Measurements from ENCODE around the gene RPL32.
A peak's percentile ranks its signal among the peaks of the same experiment; 100 is the strongest.

The RPL32 gene

GRCh38 chr3:12810013-12810780, 31.2 kb downstream of the RPL32 start:
- DNase-seq (peak; percentile 92 to 94), ATAC-seq (peak; percentile 97)
- Mint-ChIP-seq H3K27ac (peak overlapping the region; percentile 35 to 71), H3K27me3 (no peaks in the 10 kb centered on the region), H3K4me1 (peaks cover 8% of the 10 kb centered on the region), H3K9me3 (no peaks in the 10 kb centered on the region), H3K4me3 (peak overlapping the region; percentile 55 to 61)

- Mint-ChIP-seq H3K4me1 (peaks cover 8% of the 10 kb centered on the region), H3K27ac (no peak overlapping the region), H3K27me3 (no peaks in the 10 kb centered on the region), H3K4me3 (peak overlapping the region; percentile 6 to 61), H3K9me3 (no peaks in the 10 kb centered on the region)
- no peak for DNase-seq
- ATAC-seq = no peak
These were observed 31.9 kb downstream of the RPL32 start for GRCh38 chr3:12809435-12809834.

- peaks cover 8% of the 10 kb centered on the region for H3K4me1 Mint-ChIP-seq
- peak overlapping the region in 1 of 2 donors; percentile 51 for H3K27ac Mint-ChIP-seq
- H3K4me3 Mint-ChIP-seq = peak overlapping the region; percentile 4 to 6
- no peaks in the 10 kb centered on the region for H3K27me3 Mint-ChIP-seq
- no peak for ATAC-seq
- H3K9me3 Mint-ChIP-seq = no peaks in the 10 kb centered on the region
- no peak for DNase-seq
These were observed 32.4 kb downstream of the RPL32 start for GRCh38 chr3:12809001-12809400.

- Mint-ChIP-seq H3K4me3 (peak overlapping the region; percentile 4 to 6), H3K27ac (peak overlapping the region in 1 of 2 donors; percentile 51), H3K9me3 (no peaks in the 10 kb centered on the region), H3K4me1 (peaks cover 8% of the 10 kb centered on the region), H3K27me3 (no peaks in the 10 kb centered on the region)
- no peak for DNase-seq
- no peak for ATAC-seq
These were observed 32.8 kb downstream of the RPL32 start for GRCh38 chr3:12808587-12808986.

- Mint-ChIP-seq H3K27me3 (no peaks in the 10 kb centered on the region), H3K9me3 (no peaks in the 10 kb centered on the region), H3K4me1 (peaks cover 8% of the 10 kb centered on the region), H3K27ac (no peak overlapping the region), H3K4me3 (no peak overlapping the region)
- no peak for ATAC-seq
- no peak for DNase-seq
These were observed 33.6 kb downstream of the RPL32 start for GRCh38 chr3:12807601-12808359.

- ATAC-seq = no peak
- Mint-ChIP-seq H3K4me3 (no peak overlapping the region), H3K27ac (no peak overlapping the region), H3K9me3 (no peaks in the 10 kb centered on the region), H3K27me3 (no peaks in the 10 kb centered on the region), H3K4me1 (peaks cover 8% of the 10 kb centered on the region)
- DNase-seq = no peak
These were observed 34.3 kb downstream of the RPL32 start for GRCh38 chr3:12807066-12807465.

GRCh38 chr3:12803371-12803770, 38.0 kb downstream of the RPL32 start:
- H3K4me3 Mint-ChIP-seq = no peak overlapping the region
- no peaks in the 10 kb centered on the region for H3K4me1 Mint-ChIP-seq
- H3K9me3 Mint-ChIP-seq = no peaks in the 10 kb centered on the region
- no peaks in the 10 kb centered on the region for H3K27me3 Mint-ChIP-seq
- no peak overlapping the region for H3K27ac Mint-ChIP-seq
- DNase-seq (no peak), ATAC-seq (no peak)

- no peak for DNase-seq
- ATAC-seq = peak; percentile 32
- Mint-ChIP-seq H3K27me3 (peaks cover 6% of the 10 kb centered on the region), H3K27ac (no peak overlapping the region), H3K9me3 (no peaks in the 10 kb centered on the region), H3K4me1 (no peaks in the 10 kb centered on the region), H3K4me3 (no peak overlapping the region)
These were observed 41.6 kb downstream of the RPL32 start for GRCh38 chr3:12799525-12800440.

GRCh38 chr3:12798559-12799179, 42.7 kb downstream of the RPL32 start:
- peaks cover 9% of the 10 kb centered on the region for H3K27me3 Mint-ChIP-seq
- H3K4me3 Mint-ChIP-seq = no peak overlapping the region
- ATAC-seq (no peak), DNase-seq (no peak)
- no peak overlapping the region for H3K27ac Mint-ChIP-seq
- H3K9me3 Mint-ChIP-seq = no peaks in the 10 kb centered on the region
- H3K4me1 Mint-ChIP-seq = no peaks in the 10 kb centered on the region

- H3K9me3 Mint-ChIP-seq = no peaks in the 10 kb centered on the region
These were observed 43.3 kb downstream of the RPL32 start for GRCh38 chr3:12797892-12798558.

GRCh38 chr3:12797124-12797891, 44.1 kb downstream of the RPL32 start:
- no peaks in the 10 kb centered on the region for H3K9me3 Mint-ChIP-seq
- H3K27me3 Mint-ChIP-seq = peaks cover 9% of the 10 kb centered on the region
- H3K27ac Mint-ChIP-seq = no peak overlapping the region
- H3K4me3 Mint-ChIP-seq = peak overlapping the region; percentile 83 to 85
- no peak for DNase-seq
- no peak for ATAC-seq
- no peaks in the 10 kb centered on the region for H3K4me1 Mint-ChIP-seq

More at GRCh38 chr3:12797892-12798558, 43.3 kb downstream of the RPL32 start:
- Mint-ChIP-seq H3K27me3 (peaks cover 9% of the 10 kb centered on the region), H3K27ac (no peak overlapping the region), H3K4me3 (peak overlapping the region in 1 of 2 donors; percentile 15), H3K4me1 (no peaks in the 10 kb centered on the region)
- no peak for DNase-seq
- ATAC-seq = no peak

- DNase-seq = peak; percentile 25 to 35
- Mint-ChIP-seq H3K27me3 (peaks cover 9% of the 10 kb centered on the region), H3K27ac (peak within 1 kb of the TSS; percentile 86 to 89), H3K9me3 (no peaks in the 10 kb centered on the region), H3K4me3 (peak within 1 kb of the TSS; percentile 83 to 85), H3K4me1 (no peaks in the 10 kb centered on the region)
- peak; percentile 73 for ATAC-seq
These were observed 44.9 kb downstream of the RPL32 start, which contains the start of gene CAND2 for GRCh38 chr3:12796171-12797123. Gene CAND2, plus strand, starts transcription at chr3:12796680. Its CDS starts 41 bp downstream, at chr3:12796721.

- no peak overlapping the region for H3K27ac Mint-ChIP-seq
- peaks cover 9% of the 10 kb centered on the region for H3K27me3 Mint-ChIP-seq
- no peaks in the 10 kb centered on the region for H3K9me3 Mint-ChIP-seq
- no peak for ATAC-seq
- DNase-seq = no peak
- H3K4me1 Mint-ChIP-seq = no peaks in the 10 kb centered on the region
- no peak overlapping the region for H3K4me3 Mint-ChIP-seq
These were observed 47.7 kb downstream of the RPL32 start for GRCh38 chr3:12793701-12794100.

Measured in stimulated activated naive CD8-positive, alpha-beta T cell treated with anti-CD3 and anti-CD28 coated beads, Interleukin-15, amount 100 ng/mL, for 72 hours (primary cell).